Stimulated activated CD4-positive, alpha-beta T cell treated with anti-CD3 and anti-CD28 coated beads, Interleukin-15, amount 100 ng/mL, for 1 hour (primary cell): ENCODE data around the gene TMOD1.

Source experiments
- DNase-seq, 2 donors: peaks; one replicate each; pipeline ENCODE4 v3.0.0-alpha.2; 2020; ENCODE audit warnings: low read depth in 1 of 2, low spot score in 1 of 2

Gene TMOD1

GRCh38 chr9:97516111-97516510 is 14.6 kb downstream of the TMOD1 start:
- no peak for DNase-seq

GRCh38 chr9:97517331-97518089 is 16.0 kb downstream of the TMOD1 start:
- no peak for DNase-seq

GRCh38 chr9:97518166-97518908 is 16.9 kb downstream of the TMOD1 start:
- no peak for DNase-seq

GRCh38 chr9:97518909-97519307 is 17.4 kb downstream of the TMOD1 start:
- no peak for DNase-seq

GRCh38 chr9:97519441-97519970 is 18.0 kb downstream of the TMOD1 start:
- no peak for DNase-seq

- DNase-seq, result no peak
These were observed 20.3 kb downstream of the TMOD1 start for GRCh38 chr9:97521576-97522333.

GRCh38 chr9:97524424-97524823 is 23.0 kb downstream of the TMOD1 start:
- DNase-seq, result no peak

- DNase-seq, result no peak
These were observed 24.0 kb downstream of the TMOD1 start for GRCh38 chr9:97525451-97525850.

- DNase-seq, result no peak
These were observed 25.6 kb downstream of the TMOD1 start for GRCh38 chr9:97526895-97527575.

- DNase-seq, result no peak
These were observed 26.4 kb downstream of the TMOD1 start for GRCh38 chr9:97527626-97528528.

GRCh38 chr9:97528529-97529230 is 27.2 kb downstream of the TMOD1 start:
- DNase-seq, result no peak

GRCh38 chr9:97529363-97530076 is 28.1 kb downstream of the TMOD1 start:
- DNase-seq, result no peak

GRCh38 chr9:97531888-97532376 is 30.5 kb downstream of the TMOD1 start:
- no peak for DNase-seq

- DNase-seq, result no peak
These were observed 32.7 kb downstream of the TMOD1 start for GRCh38 chr9:97534185-97534584.

- DNase-seq, result no peak
These were observed 33.6 kb downstream of the TMOD1 start for GRCh38 chr9:97534961-97535594.

GRCh38 chr9:97535771-97536170 is 34.3 kb downstream of the TMOD1 start:
- DNase-seq, result no peak

- DNase-seq, result no peak
These were observed 35.0 kb downstream of the TMOD1 start for GRCh38 chr9:97536480-97536879.

GRCh38 chr9:97543561-97543960 is 42.1 kb downstream of the TMOD1 start:
- DNase-seq, result no peak
